ENCODE results near the gene SPATA1. TPM values are rescaled to one million over a fixed set of nuclear protein-coding genes. Genes with fewer than 3 reads are reported as not detected.

Gene SPATA1
- total RNA-seq, 1 donor from 2014 or later: 2.5 TPM

DNA sequence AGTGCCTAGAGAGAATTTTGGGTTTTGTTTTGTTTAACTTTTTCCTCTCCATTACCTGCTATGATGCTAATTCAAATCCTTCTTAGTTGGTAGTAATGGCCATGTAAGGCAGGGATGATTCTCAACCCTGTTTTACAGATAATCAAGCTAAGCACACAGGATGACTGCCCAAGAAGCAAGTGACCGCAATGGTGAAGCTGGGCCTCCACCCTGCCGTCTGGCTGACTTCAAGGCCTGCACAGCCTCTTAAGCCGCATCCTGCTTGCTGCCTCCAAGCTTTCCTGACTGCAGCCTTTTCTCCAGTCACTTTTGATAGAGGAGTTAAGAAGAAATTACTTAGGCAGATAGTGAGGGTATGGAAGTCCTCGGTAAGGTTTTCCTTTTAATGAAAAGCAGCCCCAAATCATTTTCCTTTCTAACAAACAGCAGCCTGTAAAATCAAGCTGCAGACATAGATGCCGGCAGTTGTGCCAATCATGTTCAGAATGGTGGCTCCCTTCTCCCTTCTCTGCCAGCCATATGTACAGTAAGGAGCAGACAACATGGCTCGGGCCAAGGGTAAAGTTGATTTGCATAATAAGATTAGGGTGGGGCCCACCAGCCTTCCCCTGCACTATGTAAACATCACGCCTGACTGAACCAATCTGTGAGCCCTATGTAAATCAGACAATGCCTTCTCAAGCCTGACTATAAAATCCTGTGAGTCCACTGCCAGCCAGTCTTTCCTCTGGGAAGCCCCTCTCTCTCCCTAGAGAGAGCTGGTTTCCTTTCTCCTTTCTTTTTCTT is 76.8 kb downstream of the SPATA1 start:
- H3K27me3 Mint-ChIP-seq (ENCODE audit: insufficient read depth, low read depth): peaks cover 7% of the 10 kb centered on the region
- peak overlapping the region; percentile 66 for H3K4me2 ChIP-seq
- TF ChIP-seq EZH2phosphoT487 (IDR thresholded peaks at IDR 0.05) (no peak), EZH2 (IDR thresholded peaks at IDR 0.05) (no peak)
- TF ChIP-seq, protein P1, sequence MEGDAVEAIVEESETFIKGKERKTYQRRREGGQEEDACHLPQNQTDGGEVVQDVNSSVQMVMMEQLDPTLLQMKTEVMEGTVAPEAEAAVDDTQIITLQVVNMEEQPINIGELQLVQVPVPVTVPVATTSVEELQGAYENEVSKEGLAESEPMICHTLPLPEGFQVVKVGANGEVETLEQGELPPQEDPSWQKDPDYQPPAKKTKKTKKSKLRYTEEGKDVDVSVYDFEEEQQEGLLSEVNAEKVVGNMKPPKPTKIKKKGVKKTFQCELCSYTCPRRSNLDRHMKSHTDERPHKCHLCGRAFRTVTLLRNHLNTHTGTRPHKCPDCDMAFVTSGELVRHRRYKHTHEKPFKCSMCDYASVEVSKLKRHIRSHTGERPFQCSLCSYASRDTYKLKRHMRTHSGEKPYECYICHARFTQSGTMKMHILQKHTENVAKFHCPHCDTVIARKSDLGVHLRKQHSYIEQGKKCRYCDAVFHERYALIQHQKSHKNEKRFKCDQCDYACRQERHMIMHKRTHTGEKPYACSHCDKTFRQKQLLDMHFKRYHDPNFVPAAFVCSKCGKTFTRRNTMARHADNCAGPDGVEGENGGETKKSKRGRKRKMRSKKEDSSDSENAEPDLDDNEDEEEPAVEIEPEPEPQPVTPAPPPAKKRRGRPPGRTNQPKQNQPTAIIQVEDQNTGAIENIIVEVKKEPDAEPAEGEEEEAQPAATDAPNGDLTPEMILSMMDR (IDR thresholded peaks at IDR 0.05): no peak
- no peaks in the 10 kb centered on the region for H3K36me3 ChIP-seq
- H3K4me3 Mint-ChIP-seq: peak overlapping the region; percentile 13
- peak overlapping the region; percentile 13 for H3K4me3 ChIP-seq
- H3K27ac ChIP-seq: no peak overlapping the region
- H3F3A ChIP-seq (ENCODE audit: low read depth): peaks cover 19% of the 10 kb centered on the region
- H3K9me3 ChIP-seq (ENCODE audit: low read depth): no peaks in the 10 kb centered on the region
- no peak overlapping the region for H3K9ac ChIP-seq
- H3K79me2 ChIP-seq (ENCODE audit: low read depth): no peaks in the 10 kb centered on the region
- peak; percentile 85 for DNase-seq (ENCODE audit: low spot score)
- H2AFZ ChIP-seq (replicated peaks): no peak overlapping the region
- H3K27ac Mint-ChIP-seq: peak overlapping the region; percentile 80
- H4K20me1 ChIP-seq (ENCODE audit: low read depth): no peaks in the 10 kb centered on the region
- peaks cover 21% of the 10 kb centered on the region for H3K4me1 Mint-ChIP-seq
- H3K36me3 Mint-ChIP-seq: no peaks in the 10 kb centered on the region
- H3K27me3 ChIP-seq: no peaks in the 10 kb centered on the region
- peaks cover 2% of the 10 kb centered on the region for H3K9me3 Mint-ChIP-seq
- peaks cover 19% of the 10 kb centered on the region for H3K4me1 ChIP-seq

DNA sequence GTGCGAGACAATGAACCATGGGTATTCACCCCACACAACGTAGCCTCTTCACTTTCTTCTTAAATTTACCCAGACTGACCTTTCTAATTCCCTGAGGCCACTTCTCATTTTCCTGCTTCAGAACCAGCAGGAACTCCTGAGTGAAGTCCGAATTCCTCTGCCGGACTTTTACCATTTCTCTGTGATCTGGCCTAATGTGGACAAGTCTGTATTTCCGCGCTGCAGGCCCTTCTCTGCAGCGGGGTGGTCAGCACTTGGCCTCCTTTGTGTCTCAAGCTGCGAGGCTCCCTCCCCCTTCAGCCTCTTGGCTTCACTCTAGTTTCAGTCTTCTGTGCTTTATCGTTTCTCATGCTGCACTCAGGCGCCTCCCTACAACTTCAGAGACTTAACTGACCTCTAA is 77.5 kb downstream of the SPATA1 start:
- Mint-ChIP-seq H3K27me3 (ENCODE audit: insufficient read depth, low read depth) (peaks cover 7% of the 10 kb centered on the region), H3K27ac (peak overlapping the region; percentile 70), H3K4me1 (peaks cover 21% of the 10 kb centered on the region), H3K36me3 (no peaks in the 10 kb centered on the region), H3K9me3 (peaks cover 2% of the 10 kb centered on the region), H3K4me3 (peak overlapping the region; percentile 13)
- Histone ChIP-seq H3K27ac (no peak overlapping the region), H3F3A (ENCODE audit: low read depth) (peaks cover 19% of the 10 kb centered on the region), H3K4me2 (peak overlapping the region; percentile 66), H3K9me3 (ENCODE audit: low read depth) (no peaks in the 10 kb centered on the region), H3K79me2 (ENCODE audit: low read depth) (no peaks in the 10 kb centered on the region), H3K36me3 (no peaks in the 10 kb centered on the region), H3K4me3 (peak overlapping the region; percentile 13), H3K27me3 (no peaks in the 10 kb centered on the region), H3K9ac (no peak overlapping the region), H2AFZ (replicated peaks) (no peak overlapping the region), H3K4me1 (peaks cover 19% of the 10 kb centered on the region), H4K20me1 (ENCODE audit: low read depth) (no peaks in the 10 kb centered on the region)
- peak; percentile 42 for DNase-seq (ENCODE audit: low spot score)
- no peak for TF ChIP-seq EZH2 (IDR thresholded peaks at IDR 0.05)

DNA sequence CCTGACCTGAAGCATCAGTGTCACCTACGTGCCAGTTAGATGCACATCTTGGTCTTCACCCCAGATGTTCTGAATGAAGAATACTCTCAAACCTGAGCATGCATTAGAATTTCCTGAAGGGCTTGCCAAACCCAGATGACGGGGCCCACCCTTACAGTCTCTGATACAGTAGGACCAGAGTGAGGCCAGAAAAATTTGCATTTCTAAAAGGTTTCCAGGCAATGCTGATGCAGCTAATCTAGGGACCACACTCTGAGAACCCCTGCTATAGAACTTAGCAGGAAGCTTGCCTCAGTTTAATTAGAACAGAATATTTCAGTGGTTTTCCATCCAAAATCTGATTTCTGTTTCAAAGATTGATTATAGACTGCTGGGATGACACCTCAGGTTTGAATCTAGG is 77.9 kb downstream of the SPATA1 start:
- H3K9me3 Mint-ChIP-seq: peaks cover 1% of the 10 kb centered on the region
- no peaks in the 10 kb centered on the region for H4K20me1 ChIP-seq (ENCODE audit: low read depth)
- no peak overlapping the region for H3K4me3 ChIP-seq
- H3K27ac Mint-ChIP-seq: peak overlapping the region; percentile 70
- peak overlapping the region; percentile 66 for H3K4me2 ChIP-seq
- TF ChIP-seq, protein P1 (IDR thresholded peaks at IDR 0.05): no peak
- TF ChIP-seq EZH2phosphoT487 (IDR thresholded peaks at IDR 0.05): no peak
- no peak for TF ChIP-seq EZH2 (IDR thresholded peaks at IDR 0.05)
- no peak overlapping the region for H2AFZ ChIP-seq (replicated peaks)
- H3F3A ChIP-seq (ENCODE audit: low read depth): peaks cover 19% of the 10 kb centered on the region
- H3K27me3 Mint-ChIP-seq (ENCODE audit: insufficient read depth, low read depth): peaks cover 7% of the 10 kb centered on the region
- H3K36me3 Mint-ChIP-seq: no peaks in the 10 kb centered on the region
- H3K4me3 Mint-ChIP-seq: no peak overlapping the region
- no peaks in the 10 kb centered on the region for H3K9me3 ChIP-seq (ENCODE audit: low read depth)
- H3K79me2 ChIP-seq (ENCODE audit: low read depth): no peaks in the 10 kb centered on the region
- no peaks in the 10 kb centered on the region for H3K27me3 ChIP-seq
- H3K4me1 Mint-ChIP-seq: peaks cover 21% of the 10 kb centered on the region
- no peaks in the 10 kb centered on the region for H3K36me3 ChIP-seq
- no peak overlapping the region for H3K9ac ChIP-seq
- no peak overlapping the region for H3K27ac ChIP-seq
- peaks cover 19% of the 10 kb centered on the region for H3K4me1 ChIP-seq
- DNase-seq (ENCODE audit: low spot score): no peak

DNA sequence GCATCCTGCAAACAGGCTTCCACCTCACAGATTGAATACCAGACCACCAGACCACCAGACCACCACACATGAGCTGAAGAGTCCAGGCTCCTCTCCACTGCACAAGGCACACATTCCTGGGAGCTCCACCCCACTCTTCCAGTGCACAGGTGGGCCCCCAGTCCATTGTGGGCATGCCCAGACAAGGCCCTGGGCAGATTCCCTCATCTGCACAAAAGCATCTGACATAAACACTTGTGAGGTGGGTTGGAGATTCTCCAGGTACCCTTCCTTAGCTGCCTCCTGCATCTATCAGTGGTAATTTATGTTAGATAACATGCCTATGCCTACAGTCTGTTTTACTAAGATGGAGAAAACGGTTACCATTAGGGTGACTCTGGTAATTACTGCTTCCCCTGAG is 79.6 kb downstream of the SPATA1 start:
- Histone ChIP-seq H3K27me3 (no peaks in the 10 kb centered on the region), H3K9me3 (ENCODE audit: low read depth) (no peaks in the 10 kb centered on the region), H3K79me2 (ENCODE audit: low read depth) (no peaks in the 10 kb centered on the region), H3K36me3 (no peaks in the 10 kb centered on the region), H2AFZ (replicated peaks) (no peak overlapping the region), H3K4me1 (peaks cover 19% of the 10 kb centered on the region), H3K4me3 (no peak overlapping the region), H3K4me2 (no peak overlapping the region), H3F3A (ENCODE audit: low read depth) (peaks cover 19% of the 10 kb centered on the region), H4K20me1 (ENCODE audit: low read depth) (no peaks in the 10 kb centered on the region), H3K27ac (no peak overlapping the region), H3K9ac (no peak overlapping the region)
- no peaks in the 10 kb centered on the region for H3K9me3 Mint-ChIP-seq
- H3K4me1 Mint-ChIP-seq: peaks cover 21% of the 10 kb centered on the region
- H3K4me3 Mint-ChIP-seq: no peak overlapping the region
- no peak for DNase-seq (ENCODE audit: low spot score)
- no peak overlapping the region for H3K27ac Mint-ChIP-seq
- H3K27me3 Mint-ChIP-seq (ENCODE audit: insufficient read depth, low read depth): peaks cover 7% of the 10 kb centered on the region
- TF ChIP-seq, protein P1 (IDR thresholded peaks at IDR 0.05): no peak
- TF ChIP-seq EZH2 (IDR thresholded peaks at IDR 0.05) (no peak), EZH2phosphoT487 (IDR thresholded peaks at IDR 0.05) (no peak)
- no peaks in the 10 kb centered on the region for H3K36me3 Mint-ChIP-seq

Measured in neural progenitor cell (in vitro differentiated cells).